Putamen (tissue), 1 donor: ENCODE data around the gene KITLG.
"Not testable (repeated sequence)": the region's sequence is repeated elsewhere in the genome, so short reads cannot be mapped to it uniquely, and the experiment has no call there.

Source experiments
- DNase-seq: peaks from one replicate; pipeline ENCODE4 v3.0.0-alpha.2; 2016; ENCODE audit warnings: low spot score

KITLG gene

GRCh38 chr12:88580051-88580871 is at the start of gene KITLG:
Gene KITLG (minus strand): TSS chr12:88580471. CDS start chr12:88580278, 193 bp downstream.
- peak; percentile 64 for DNase-seq

- DNase-seq = no peak
These were observed 48.7 kb upstream of the KITLG start for GRCh38 chr12:88628856-88629509.

GRCh38 chr12:88628035-88628434 is 47.8 kb upstream of the KITLG start:
- not testable (repeated sequence) for DNase-seq

GRCh38 chr12:88627501-88627900 is 47.2 kb upstream of the KITLG start:
- DNase-seq = no peak

- DNase-seq = no peak
These were observed 45.1 kb upstream of the KITLG start for GRCh38 chr12:88625356-88625755.

GRCh38 chr12:88624911-88625310 is 44.6 kb upstream of the KITLG start:
- no peak for DNase-seq

GRCh38 chr12:88623777-88624548 is 43.7 kb upstream of the KITLG start:
- no peak for DNase-seq

GRCh38 chr12:88617352-88617751 is 37.1 kb upstream of the KITLG start:
- DNase-seq = no peak

- DNase-seq = no peak
These were observed 35.2 kb upstream of the KITLG start for GRCh38 chr12:88615490-88615889.

- no peak for DNase-seq
These were observed 24.4 kb upstream of the KITLG start for GRCh38 chr12:88604646-88605045.

- no peak for DNase-seq
These were observed 20.0 kb upstream of the KITLG start for GRCh38 chr12:88600272-88600671.

GRCh38 chr12:88597365-88597764 is 17.1 kb upstream of the KITLG start:
- no peak for DNase-seq

GRCh38 chr12:88595697-88596096 is 15.4 kb upstream of the KITLG start:
- DNase-seq = no peak

- no peak for DNase-seq
These were observed 14.5 kb upstream of the KITLG start for GRCh38 chr12:88594780-88595179.

- no peak for DNase-seq
These were observed 11.1 kb upstream of the KITLG start for GRCh38 chr12:88591343-88591742.

- DNase-seq = no peak
These were observed 10.6 kb upstream of the KITLG start for GRCh38 chr12:88590851-88591250.

GRCh38 chr12:88585077-88585476 is 4.8 kb upstream of the KITLG start:
- DNase-seq = no peak

- DNase-seq = no peak
These were observed 645 bp downstream of the KITLG start for GRCh38 chr12:88579601-88580050.

- DNase-seq = no peak
These were observed 1.1 kb downstream of the KITLG start for GRCh38 chr12:88579161-88579517.

- DNase-seq = no peak
These were observed 1.8 kb downstream of the KITLG start for GRCh38 chr12:88578276-88579160.

GRCh38 chr12:88577537-88577936 is 2.7 kb downstream of the KITLG start:
- DNase-seq = no peak

- no peak for DNase-seq
These were observed 3.4 kb downstream of the KITLG start for GRCh38 chr12:88576866-88577265.
